SK-N-SH (cell line): Measurements from ENCODE around the gene LIN7C.

Experiments used
- EP300 ChIP-seq, 2 experiments: IDR thresholded peaks; 2 replicates each; pipeline versions ENCODE4 v1.4.0 to v1.6.1; 2012; ENCODE audit warnings: borderline replicate concordance in 1 of 2, low read depth in 1 of 2, low read length in 1 of 2
- EZH2phosphoT487 ChIP-seq: fragments of 200-600 bp; sonication (generic); IDR thresholded peaks from 2 replicates; pipeline ENCODE4 v1.6.1; 2017; ENCODE audit warnings: low read depth, mixed run types, mild to moderate bottlenecking, antibody characterized with exemption, moderate library complexity, borderline replicate concordance
- FOXM1 ChIP-seq: IDR thresholded peaks from 2 replicates; pipeline ENCODE4 v1.4.0; 2012; ENCODE audit warnings: low read depth, mild to moderate bottlenecking
- MAX ChIP-seq: IDR thresholded peaks from 2 replicates; pipeline ENCODE4 v1.4.0; 2012; ENCODE audit warnings: low read depth
- POLR2AphosphoS5 ChIP-seq: IDR thresholded peaks from 2 replicates; pipeline ENCODE4 v1.6.1; 2012; ENCODE audit warnings: low read depth, low read length
- RAD21 ChIP-seq: IDR thresholded peaks from 2 replicates; pipeline ENCODE4 v1.6.1; 2012; ENCODE audit warnings: mild to moderate bottlenecking, low read length
- RFX5 ChIP-seq: IDR thresholded peaks from 2 replicates; pipeline ENCODE4 v1.6.1; 2012; ENCODE audit warnings: mild to moderate bottlenecking, improper control_type of control experiment, low read length
- SIN3A ChIP-seq: IDR thresholded peaks from 2 replicates; pipeline ENCODE4 v1.6.1; 2012; ENCODE audit warnings: low read depth, mild to moderate bottlenecking, low read length, moderate library complexity, borderline replicate concordance
- TAF1 ChIP-seq: IDR thresholded peaks from 2 replicates; pipeline ENCODE4 v1.6.1; 2012; ENCODE audit warnings: low read depth, mild to moderate bottlenecking, low read length, moderate library complexity, borderline replicate concordance
- TEAD4 ChIP-seq: IDR thresholded peaks from 2 replicates; pipeline ENCODE4 v1.4.0; 2012; ENCODE audit warnings: mild to moderate bottlenecking, borderline replicate concordance; ENCODE audit not compliant: insufficient read depth
- ZBTB33 ChIP-seq: IDR thresholded peaks from 2 replicates; pipeline ENCODE4 v1.4.0; 2012; ENCODE audit warnings: low read depth, borderline replicate concordance
- TF ChIP-seq, protein P1 (sequence below): fragments of 200-600 bp; sonication (generic); IDR thresholded peaks from 2 replicates; pipeline ENCODE4 v1.6.1; 2017; ENCODE audit warnings: antibody characterized with exemption, mild to moderate bottlenecking, moderate library complexity
- TF ChIP-seq, protein P2 (sequence below): fragments of 150-350 bp; IDR thresholded peaks from 2 replicates; pipeline ENCODE4 v1.6.1; 2017; ENCODE audit warnings: antibody characterized with exemption, low read length, low read depth, borderline replicate concordance

GRCh38 chr11:27455667-27456066, 50.9 kb downstream of the LIN7C start:
- TF ChIP-seq, protein P1, sequence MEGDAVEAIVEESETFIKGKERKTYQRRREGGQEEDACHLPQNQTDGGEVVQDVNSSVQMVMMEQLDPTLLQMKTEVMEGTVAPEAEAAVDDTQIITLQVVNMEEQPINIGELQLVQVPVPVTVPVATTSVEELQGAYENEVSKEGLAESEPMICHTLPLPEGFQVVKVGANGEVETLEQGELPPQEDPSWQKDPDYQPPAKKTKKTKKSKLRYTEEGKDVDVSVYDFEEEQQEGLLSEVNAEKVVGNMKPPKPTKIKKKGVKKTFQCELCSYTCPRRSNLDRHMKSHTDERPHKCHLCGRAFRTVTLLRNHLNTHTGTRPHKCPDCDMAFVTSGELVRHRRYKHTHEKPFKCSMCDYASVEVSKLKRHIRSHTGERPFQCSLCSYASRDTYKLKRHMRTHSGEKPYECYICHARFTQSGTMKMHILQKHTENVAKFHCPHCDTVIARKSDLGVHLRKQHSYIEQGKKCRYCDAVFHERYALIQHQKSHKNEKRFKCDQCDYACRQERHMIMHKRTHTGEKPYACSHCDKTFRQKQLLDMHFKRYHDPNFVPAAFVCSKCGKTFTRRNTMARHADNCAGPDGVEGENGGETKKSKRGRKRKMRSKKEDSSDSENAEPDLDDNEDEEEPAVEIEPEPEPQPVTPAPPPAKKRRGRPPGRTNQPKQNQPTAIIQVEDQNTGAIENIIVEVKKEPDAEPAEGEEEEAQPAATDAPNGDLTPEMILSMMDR, result no peak
- no peak for TF ChIP-seq POLR2AphosphoS5
- TF ChIP-seq TEAD4, result no peak
- TF ChIP-seq EP300 (IDR thresholded peaks at IDR 0.05; ENCODE audit: borderline replicate concordance in 1 of 2, low read depth in 1 of 2, low read length in 1 of 2), result no peak
- no peak for TF ChIP-seq TAF1
- no peak for TF ChIP-seq MAX
- no peak for TF ChIP-seq FOXM1
- no peak for TF ChIP-seq RFX5
- no peak for TF ChIP-seq RAD21
- TF ChIP-seq, protein P2, sequence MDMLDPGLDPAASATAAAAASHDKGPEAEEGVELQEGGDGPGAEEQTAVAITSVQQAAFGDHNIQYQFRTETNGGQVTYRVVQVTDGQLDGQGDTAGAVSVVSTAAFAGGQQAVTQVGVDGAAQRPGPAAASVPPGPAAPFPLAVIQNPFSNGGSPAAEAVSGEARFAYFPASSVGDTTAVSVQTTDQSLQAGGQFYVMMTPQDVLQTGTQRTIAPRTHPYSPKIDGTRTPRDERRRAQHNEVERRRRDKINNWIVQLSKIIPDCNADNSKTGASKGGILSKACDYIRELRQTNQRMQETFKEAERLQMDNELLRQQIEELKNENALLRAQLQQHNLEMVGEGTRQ, result no peak
- TF ChIP-seq ZBTB33, result no peak
- TF ChIP-seq SIN3A, result no peak
- TF ChIP-seq EZH2phosphoT487, result no peak
